ENCODE measurements around the gene SPRR2G.
"Not testable (repeated sequence)": the region's sequence is repeated elsewhere in the genome, so short reads cannot be mapped to it uniquely, and the experiment has no call there.

The SPRR2G gene

DNA sequence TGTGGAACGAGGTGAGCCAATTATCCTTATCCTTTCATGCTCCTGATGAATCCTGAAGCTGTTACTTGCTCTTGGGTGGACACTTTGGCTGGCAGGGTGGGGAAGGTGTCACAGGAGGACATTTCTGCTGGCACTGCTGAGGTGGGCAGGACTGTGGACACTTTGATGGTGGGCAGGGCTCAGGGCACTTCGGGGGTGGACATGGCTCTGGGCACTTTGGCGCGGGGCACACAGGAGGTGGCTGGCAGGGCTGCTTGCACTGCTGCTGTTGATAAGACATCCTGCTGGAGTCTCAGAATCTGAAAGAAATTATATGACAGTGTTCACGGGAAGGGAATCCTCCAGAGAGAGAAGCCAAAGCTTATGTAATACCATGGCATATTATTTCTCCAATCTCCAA, 38.2 kb downstream of the SPRR2G start:
- not testable (repeated sequence) for DNase-seq

DNA sequence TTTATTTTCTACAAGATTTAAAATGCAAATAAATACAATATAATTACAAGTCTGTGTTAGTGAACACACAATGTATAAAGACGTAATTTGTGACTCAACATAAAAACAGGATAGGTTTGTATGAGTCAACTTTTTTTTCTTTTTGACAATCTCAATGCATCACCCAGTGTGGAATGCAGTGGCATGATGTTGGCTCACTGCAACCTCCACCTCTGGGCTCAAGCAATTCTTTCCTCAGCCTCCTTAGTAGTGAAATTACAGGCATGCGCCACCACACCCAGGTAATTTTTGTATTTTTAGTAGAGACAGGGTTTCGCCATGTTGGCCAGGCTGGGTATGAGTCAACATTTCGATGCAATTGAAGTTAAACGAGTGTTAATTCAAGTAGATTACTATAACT, 50.4 kb downstream of the SPRR2G start:
- DNase-seq: no peak
